GM12801 (cell line): ENCODE measurements around the gene DPPA3.

Experiments used
- CTCF ChIP-seq: IDR thresholded peaks from one replicate; pipeline ENCODE4 v1.5.1; 2011; ENCODE audit warnings: control low read depth; ENCODE audit not compliant: insufficient read length; ENCODE audit errors: extremely low read depth

Gene DPPA3

GRCh38 chr12:7711133-7711532 lies at the start of gene DPPA3:
Gene DPPA3 (plus strand): TSS chr12:7711433. CDS start chr12:7711571, 138 bp downstream.
- no peak for TF ChIP-seq CTCF

GRCh38 chr12:7661741-7662140 lies 49.5 kb upstream of the DPPA3 start:
- TF ChIP-seq CTCF = no peak

- TF ChIP-seq CTCF = no peak
These were observed 44.6 kb upstream of the DPPA3 start for GRCh38 chr12:7666595-7666994.

- no peak for TF ChIP-seq CTCF
These were observed 44.1 kb upstream of the DPPA3 start for GRCh38 chr12:7667125-7667524.

- no peak for TF ChIP-seq CTCF
These were observed 43.1 kb upstream of the DPPA3 start for GRCh38 chr12:7668171-7668570.

GRCh38 chr12:7678744-7679143 lies 32.5 kb upstream of the DPPA3 start:
- TF ChIP-seq CTCF = no peak

GRCh38 chr12:7679251-7680045 lies 31.8 kb upstream of the DPPA3 start:
- no peak for TF ChIP-seq CTCF

- TF ChIP-seq CTCF = no peak
These were observed 29.7 kb upstream of the DPPA3 start for GRCh38 chr12:7681535-7681934.
